ENCODE data around the gene SH2D4B. TPM values are rescaled to one million over a fixed set of nuclear protein-coding genes. Genes with fewer than 3 reads are reported as not detected.

SH2D4B gene
- total RNA-seq, 1 experiment from 2014 or later = 0.07 TPM

DNA sequence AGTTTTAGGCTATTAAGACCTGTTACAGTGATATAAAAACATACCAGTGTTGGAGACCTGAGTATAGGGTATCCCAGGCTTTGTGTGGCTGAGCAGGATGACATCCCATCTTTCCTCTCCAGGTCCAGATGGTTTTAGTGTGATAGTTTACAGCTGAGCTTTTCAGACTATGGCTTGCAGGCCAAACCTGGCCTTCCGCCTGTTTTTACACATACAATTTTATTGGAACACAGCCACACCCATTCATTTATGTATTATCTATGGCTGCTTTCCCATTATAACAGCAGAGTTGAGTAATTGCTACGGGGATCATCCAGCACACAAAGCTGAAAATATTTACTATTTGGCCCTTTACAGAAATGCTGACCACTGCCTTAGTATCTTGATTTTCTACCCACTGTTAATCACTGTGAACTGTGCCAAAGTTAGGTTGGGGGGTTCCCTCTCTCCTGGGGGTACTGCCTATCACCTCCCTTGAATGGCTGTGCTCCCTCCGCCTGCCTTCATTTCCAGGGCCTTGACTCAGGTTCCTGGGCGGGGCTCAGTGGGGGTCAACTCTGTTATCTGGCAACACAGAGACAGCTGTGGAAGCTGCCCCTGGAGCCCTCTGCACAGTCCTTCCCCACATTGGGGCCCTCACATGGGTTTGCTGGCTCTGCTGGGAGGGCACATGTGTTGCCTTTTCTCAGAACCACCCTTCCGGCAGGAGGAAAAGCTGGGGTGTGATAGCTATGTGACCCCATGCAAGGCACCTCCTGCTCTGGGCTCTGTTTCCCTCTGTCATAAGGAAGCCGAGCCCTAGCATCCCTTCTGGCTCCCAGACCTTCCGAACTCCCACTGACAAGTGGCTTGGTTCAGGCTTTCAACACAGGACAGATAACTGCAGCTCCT lies 40.3 kb upstream of the SH2D4B start:
- H3K4me2 ChIP-seq (ENCODE audit: low read depth, low read length, poor library complexity, severe bottlenecking) = no peak overlapping the region
- 0 out of 2 replicates have a peak, but pooled peaks cover 4% of the 10 kb centered on the region for H4K20me1 ChIP-seq (ENCODE audit: insufficient read depth, low read depth, low read length)
- H3K36me3 ChIP-seq (ENCODE audit: insufficient read depth, low read length) = no peaks in the 10 kb centered on the region
- H3K79me2 ChIP-seq (ENCODE audit: low read length) = no peaks in the 10 kb centered on the region
- no peaks in the 10 kb centered on the region for H3K27me3 ChIP-seq (ENCODE audit: low read length)
- H3K4me3 ChIP-seq (ENCODE audit: low read length) = no peak overlapping the region
- no peaks in the 10 kb centered on the region for H3K4me1 ChIP-seq (ENCODE audit: low read length)
- no peak overlapping the region for H3K9ac ChIP-seq (ENCODE audit: low read length)
- no peak overlapping the region for H2AFZ ChIP-seq (ENCODE audit: low read length)
- DNase-seq = no peak
- H3K27ac ChIP-seq (ENCODE audit: low read length) = no peak overlapping the region
- H3K9me3 ChIP-seq (ENCODE audit: low read length) = peaks cover 6% of the 10 kb centered on the region; the same call in 1 of the 2 replicates
- no peaks in the 10 kb centered on the region for H3K9me2 ChIP-seq (replicated peaks; ENCODE audit: insufficient read depth, low read length)

DNA sequence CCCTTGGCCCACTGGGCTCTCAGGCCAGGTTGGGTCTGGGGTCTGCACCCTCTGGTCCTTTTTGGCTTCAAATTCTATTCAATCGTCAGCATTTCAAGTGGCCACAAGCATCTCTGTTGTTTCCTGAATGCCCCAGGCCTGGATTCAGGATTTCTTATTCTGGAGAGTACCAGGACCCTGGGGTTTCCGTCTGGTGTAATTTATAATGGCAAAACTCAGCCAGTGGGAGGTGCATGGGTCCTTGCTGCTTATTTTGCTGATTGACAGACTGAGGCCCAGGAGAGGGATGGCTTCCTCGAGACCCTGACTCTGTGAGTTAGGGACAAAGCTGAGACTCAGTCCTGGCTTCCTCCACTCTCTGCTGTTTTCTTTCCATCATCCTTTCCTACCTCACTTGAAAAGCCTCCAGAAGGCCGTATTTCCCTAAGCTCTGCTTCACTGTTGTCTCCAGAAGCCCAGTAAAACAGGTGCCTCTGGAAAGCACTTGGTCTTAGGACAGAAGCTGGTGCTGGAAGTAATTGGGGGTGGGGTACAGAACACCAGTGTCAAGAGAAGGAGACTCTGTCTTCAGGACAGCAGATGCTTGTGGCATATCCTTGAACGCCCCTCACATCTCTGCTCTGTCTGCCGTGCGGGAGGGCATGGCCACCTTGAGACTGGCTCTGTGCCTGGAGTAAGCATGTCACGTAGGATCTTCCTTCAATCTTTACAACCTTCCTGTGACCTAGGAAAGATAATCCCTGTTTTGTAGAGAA lies 39.4 kb upstream of the SH2D4B start:
- DNase-seq = no peak
- Histone ChIP-seq H3K9me3 (ENCODE audit: low read length) (peaks cover 6% of the 10 kb centered on the region; the same call in 1 of the 2 replicates), H3K9ac (ENCODE audit: low read length) (no peak overlapping the region), H3K4me3 (ENCODE audit: low read length) (no peak overlapping the region), H4K20me1 (ENCODE audit: insufficient read depth, low read depth, low read length) (0 out of 2 replicates have a peak, but pooled peaks cover 4% of the 10 kb centered on the region), H3K9me2 (replicated peaks; ENCODE audit: insufficient read depth, low read length) (no peaks in the 10 kb centered on the region), H3K27me3 (ENCODE audit: low read length) (no peaks in the 10 kb centered on the region), H3K4me1 (ENCODE audit: low read length) (no peaks in the 10 kb centered on the region), H3K36me3 (ENCODE audit: insufficient read depth, low read length) (no peaks in the 10 kb centered on the region), H3K4me2 (ENCODE audit: low read depth, low read length, poor library complexity, severe bottlenecking) (no peak overlapping the region), H3K27ac (ENCODE audit: low read length) (no peak overlapping the region), H3K79me2 (ENCODE audit: low read length) (no peaks in the 10 kb centered on the region), H2AFZ (ENCODE audit: low read length) (no peak overlapping the region)

DNA sequence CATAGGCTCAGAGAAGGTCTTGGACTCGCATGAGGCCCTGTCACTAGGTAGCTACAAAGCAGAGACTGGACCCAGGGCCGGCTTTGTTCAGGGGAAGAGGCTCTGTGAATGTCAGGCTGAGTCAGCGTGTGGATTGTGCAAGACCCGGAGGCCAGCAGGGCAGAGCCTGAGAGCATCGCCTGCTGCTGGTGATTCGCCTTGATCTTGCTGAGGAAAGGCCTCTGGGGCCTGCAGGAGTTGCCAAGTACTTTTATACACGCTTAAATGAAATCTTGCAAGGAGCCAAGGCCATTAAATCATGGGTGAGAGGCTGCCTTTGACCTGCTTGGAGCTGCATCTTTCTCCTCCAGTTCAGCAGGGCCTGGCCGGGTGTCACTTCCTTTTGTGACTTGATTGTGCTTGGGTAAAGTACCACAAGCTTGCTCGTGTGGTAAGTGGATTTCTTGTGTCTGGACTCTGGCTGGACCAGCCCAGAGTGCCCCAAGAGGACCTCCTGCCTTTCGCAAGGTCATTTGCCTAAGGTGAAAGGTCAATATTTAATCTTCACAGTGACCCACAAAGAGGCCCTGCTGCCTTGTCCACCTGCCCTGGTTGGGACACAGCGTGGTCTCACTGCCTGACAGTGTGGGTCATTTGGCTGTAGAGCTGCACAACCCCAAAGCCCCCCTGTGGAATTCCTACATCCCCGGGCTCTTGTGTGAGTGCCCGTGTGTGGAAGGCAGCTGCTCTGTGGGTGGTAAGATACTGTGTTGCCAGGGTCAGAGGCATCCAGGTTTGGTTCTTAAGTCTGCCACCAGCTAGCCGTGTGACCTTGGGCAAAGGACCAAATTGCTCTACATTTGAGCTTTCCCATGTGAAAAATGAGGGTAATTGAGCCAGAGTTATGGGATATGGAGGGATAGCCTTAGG lies 38.6 kb upstream of the SH2D4B start:
- no peak overlapping the region for H3K9ac ChIP-seq (ENCODE audit: low read length)
- no peaks in the 10 kb centered on the region for H3K9me2 ChIP-seq (replicated peaks; ENCODE audit: insufficient read depth, low read length)
- no peak for DNase-seq
- no peaks in the 10 kb centered on the region for H3K36me3 ChIP-seq (ENCODE audit: insufficient read depth, low read length)
- no peaks in the 10 kb centered on the region for H3K4me1 ChIP-seq (ENCODE audit: low read length)
- no peak overlapping the region for H3K4me3 ChIP-seq (ENCODE audit: low read length)
- no peaks in the 10 kb centered on the region for H3K79me2 ChIP-seq (ENCODE audit: low read length)
- H3K27me3 ChIP-seq (ENCODE audit: low read length) = no peaks in the 10 kb centered on the region
- H3K27ac ChIP-seq (ENCODE audit: low read length) = no peak overlapping the region
- H2AFZ ChIP-seq (ENCODE audit: low read length) = no peak overlapping the region
- H3K4me2 ChIP-seq (ENCODE audit: low read depth, low read length, poor library complexity, severe bottlenecking) = no peak overlapping the region
- peaks cover 6% of the 10 kb centered on the region; the same call in 1 of the 2 replicates for H3K9me3 ChIP-seq (ENCODE audit: low read length)
- H4K20me1 ChIP-seq (ENCODE audit: insufficient read depth, low read depth, low read length) = 0 out of 2 replicates have a peak, but pooled peaks cover 4% of the 10 kb centered on the region

DNA sequence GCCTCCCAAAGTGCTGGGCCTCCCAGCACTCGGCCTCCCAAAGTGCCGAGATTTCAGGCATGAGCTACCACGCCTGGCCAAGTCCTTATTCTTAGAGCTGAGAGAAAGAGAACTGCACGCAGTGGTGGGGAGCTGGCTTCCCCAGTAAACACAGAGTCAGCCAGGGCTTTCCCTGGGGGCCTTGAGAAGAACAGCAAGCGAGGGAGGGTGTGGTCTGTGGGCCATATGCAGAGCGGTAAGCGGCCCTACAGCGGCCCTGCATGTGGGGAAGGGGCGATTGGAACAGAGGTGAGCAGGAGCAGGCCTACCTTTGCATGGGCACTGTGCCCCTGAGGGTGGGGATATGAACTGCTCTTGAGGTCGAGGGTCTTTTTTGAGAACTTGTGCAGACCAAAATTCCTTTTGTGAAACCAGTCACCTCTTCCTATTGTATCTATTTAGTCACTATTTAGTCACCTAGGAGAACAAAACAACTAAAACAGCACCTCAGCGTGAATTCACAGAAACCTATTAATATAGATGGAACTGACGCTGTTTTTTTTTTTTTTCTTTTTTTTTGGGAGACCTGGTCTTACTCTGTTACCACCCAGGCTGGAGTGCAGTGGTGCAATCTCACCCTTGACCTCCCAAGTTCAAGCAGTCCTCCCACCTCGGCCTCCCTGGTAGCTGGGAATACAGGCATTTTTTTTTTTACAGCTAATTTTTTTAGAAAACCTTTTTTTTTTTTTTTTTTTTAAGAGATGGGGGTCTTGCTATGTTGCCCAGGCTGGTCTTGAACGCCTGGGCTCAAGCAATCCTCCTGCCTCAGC lies 36.9 kb upstream of the SH2D4B start:
- Histone ChIP-seq H3K9me3 (ENCODE audit: low read length) (peaks cover 6% of the 10 kb centered on the region; the same call in 1 of the 2 replicates), H3K27ac (ENCODE audit: low read length) (no peak overlapping the region), H3K4me2 (ENCODE audit: low read depth, low read length, poor library complexity, severe bottlenecking) (no peak overlapping the region), H3K79me2 (ENCODE audit: low read length) (no peaks in the 10 kb centered on the region), H3K27me3 (ENCODE audit: low read length) (no peaks in the 10 kb centered on the region), H3K4me1 (ENCODE audit: low read length) (no peaks in the 10 kb centered on the region), H3K9me2 (replicated peaks; ENCODE audit: insufficient read depth, low read length) (no peaks in the 10 kb centered on the region), H3K4me3 (ENCODE audit: low read length) (no peak overlapping the region), H3K9ac (ENCODE audit: low read length) (no peak overlapping the region), H4K20me1 (ENCODE audit: insufficient read depth, low read depth, low read length) (0 out of 2 replicates have a peak, but pooled peaks cover 4% of the 10 kb centered on the region), H3K36me3 (ENCODE audit: insufficient read depth, low read length) (no peaks in the 10 kb centered on the region), H2AFZ (ENCODE audit: low read length) (no peak overlapping the region)
- DNase-seq = no peak

DNA sequence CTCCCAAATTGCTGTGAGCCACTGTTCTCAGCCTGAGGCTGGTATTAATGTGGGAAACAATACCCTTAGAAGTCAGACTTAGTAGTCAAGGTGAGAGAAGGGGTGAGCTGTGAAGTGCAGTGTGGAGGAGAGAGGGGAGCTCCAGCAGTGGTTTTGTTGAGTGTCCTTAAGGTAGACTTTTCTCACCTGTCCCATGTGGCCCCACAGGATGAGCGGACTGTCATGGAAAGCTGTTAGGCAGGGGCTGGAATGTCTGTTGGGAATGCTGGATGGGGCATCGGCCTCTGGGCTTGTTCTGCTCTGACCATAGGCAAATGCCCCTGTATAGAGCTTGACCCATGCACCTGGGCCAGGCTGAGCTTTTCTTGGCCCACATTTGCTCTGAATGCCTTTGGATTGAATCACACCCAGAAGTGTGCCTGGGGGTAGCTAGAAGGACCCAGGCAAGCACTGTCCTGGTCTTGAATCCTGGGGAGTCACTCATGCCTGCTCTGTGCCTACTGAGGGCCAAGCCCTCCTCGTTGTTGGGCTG lies 36.3 kb upstream of the SH2D4B start:
- H2AFZ ChIP-seq (ENCODE audit: low read length) = no peak overlapping the region

DNA sequence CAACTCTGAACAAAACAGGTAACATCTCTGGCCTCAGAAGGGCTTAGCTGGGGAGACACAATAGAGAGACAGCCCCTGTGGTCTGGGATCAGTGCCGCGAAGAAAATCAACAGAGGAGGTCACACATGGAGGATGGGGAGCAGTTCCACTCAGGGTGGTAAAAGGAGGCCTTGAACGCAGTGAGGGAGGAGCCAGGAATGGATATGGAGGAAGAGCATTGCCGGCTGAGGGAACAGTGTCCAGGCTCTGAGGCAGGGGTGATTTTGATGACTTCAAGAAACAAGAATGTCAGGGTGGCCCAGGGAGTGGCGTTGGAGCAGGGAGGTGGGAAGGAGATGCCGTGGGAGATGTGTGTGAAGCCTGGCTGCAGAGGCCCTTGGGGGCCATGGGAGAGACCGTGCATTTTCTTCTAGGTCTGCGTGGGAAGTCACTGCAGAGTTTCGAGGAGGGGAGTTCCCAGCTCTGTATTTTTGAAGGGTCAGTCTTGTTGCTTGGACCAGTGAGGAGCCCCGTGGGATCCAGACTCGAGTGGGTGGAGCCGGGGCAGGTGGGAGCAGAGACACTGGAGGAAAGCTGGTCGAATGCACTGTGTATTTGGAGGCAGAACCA lies 35.7 kb upstream of the SH2D4B start:
- no peaks in the 10 kb centered on the region for H3K27me3 ChIP-seq (ENCODE audit: low read length)
- no peaks in the 10 kb centered on the region for H3K36me3 ChIP-seq (ENCODE audit: insufficient read depth, low read length)
- no peak for DNase-seq
- no peak overlapping the region for H3K4me2 ChIP-seq (ENCODE audit: low read depth, low read length, poor library complexity, severe bottlenecking)
- no peaks in the 10 kb centered on the region for H3K79me2 ChIP-seq (ENCODE audit: low read length)
- no peaks in the 10 kb centered on the region for H3K4me1 ChIP-seq (ENCODE audit: low read length)
- H3K9me2 ChIP-seq (replicated peaks; ENCODE audit: insufficient read depth, low read length) = no peaks in the 10 kb centered on the region
- 0 out of 2 replicates have a peak, but pooled peaks cover 4% of the 10 kb centered on the region for H4K20me1 ChIP-seq (ENCODE audit: insufficient read depth, low read depth, low read length)
- no peak overlapping the region for H3K9ac ChIP-seq (ENCODE audit: low read length)
- no peak overlapping the region for H3K4me3 ChIP-seq (ENCODE audit: low read length)
- no peak overlapping the region for H3K27ac ChIP-seq (ENCODE audit: low read length)
- H3K9me3 ChIP-seq (ENCODE audit: low read length) = no peaks in the 10 kb centered on the region
- no peak overlapping the region for H2AFZ ChIP-seq (ENCODE audit: low read length)

More for the DNA sequence above, 36.3 kb upstream of the SH2D4B start:
- DNase-seq = no peak
- Histone ChIP-seq H3K27me3 (ENCODE audit: low read length) (no peaks in the 10 kb centered on the region), H3K4me1 (ENCODE audit: low read length) (no peaks in the 10 kb centered on the region), H3K9ac (ENCODE audit: low read length) (no peak overlapping the region), H3K36me3 (ENCODE audit: insufficient read depth, low read length) (no peaks in the 10 kb centered on the region), H3K9me2 (replicated peaks; ENCODE audit: insufficient read depth, low read length) (no peaks in the 10 kb centered on the region), H3K9me3 (ENCODE audit: low read length) (peaks cover 3% of the 10 kb centered on the region; the same call in 1 of the 2 replicates), H3K4me2 (ENCODE audit: low read depth, low read length, poor library complexity, severe bottlenecking) (no peak overlapping the region), H3K27ac (ENCODE audit: low read length) (no peak overlapping the region), H4K20me1 (ENCODE audit: insufficient read depth, low read depth, low read length) (0 out of 2 replicates have a peak, but pooled peaks cover 4% of the 10 kb centered on the region), H3K4me3 (ENCODE audit: low read length) (no peak overlapping the region), H3K79me2 (ENCODE audit: low read length) (no peaks in the 10 kb centered on the region)
